Thoracic aorta (tissue), 2 donors: ENCODE measurements around the gene KRTAP2-1. TPM values are rescaled to one million over a fixed set of nuclear protein-coding genes. Genes with fewer than 3 reads are reported as not detected.

Experiments used
- ATAC-seq: fragments of 150-250 bp; one replicate; pipeline ENCODE4 v1.8.0; 2017; ENCODE audit warnings: low read depth; ENCODE audit not compliant: insufficient number of reproducible peaks, low FRiP score
- DNase-seq: peaks from one replicate; pipeline ENCODE4 v3.0.0-alpha.2; 2020; ENCODE audit warnings: low spot score
- H3K27ac ChIP-seq, 2 donors: fragments of 200-600 bp; sonication (generic); 1 replicate in 1 of 2; 2 replicates in 1 of 2; pipeline ENCODE4 v1.5.1; 2016; ENCODE audit warnings: mild to moderate bottlenecking in 2 of 2, moderate library complexity in 2 of 2
- H3K27me3 ChIP-seq: fragments of 200-600 bp; sonication (generic); replicated peaks from 2 replicates; pipeline ENCODE4 v1.6.0; 2016; ENCODE audit warnings: mild to moderate bottlenecking; ENCODE audit not compliant: insufficient read depth
- H3K36me3 ChIP-seq: fragments of 200-600 bp; sonication (generic); one replicate; pipeline ENCODE4 v1.5.1; 2016
- H3K4me1 ChIP-seq, 2 donors: fragments of 200-600 bp; sonication (generic); 1 replicate in 1 of 2; 2 replicates in 1 of 2; pipeline versions ENCODE4 v1.5.1 to v1.6.0; 2016; ENCODE audit warnings: low read depth in 2 of 2, mild to moderate bottlenecking in 1 of 2; ENCODE audit not compliant: control insufficient read depth in 1 of 2
- H3K4me3 ChIP-seq: fragments of 200-600 bp; sonication (generic); 2 replicates; pipeline ENCODE4 v1.5.1; 2016; ENCODE audit warnings: mild to moderate bottlenecking
- H3K9me3 ChIP-seq: fragments of 200-600 bp; sonication (generic); 2 replicates; pipeline ENCODE4 v1.5.1; 2016
- total RNA-seq, 2 donors: library from RNA; depleted of rRNA; stranded (reverse); fragments of >200 nt; gene quantifications; one replicate each; pipeline versions ENCODE4 v1.1.0 to v1.2.3, GENCODE V29; 2016
- TF ChIP-seq, protein P1 (sequence below): fragments of 200-600 bp; sonication (generic); IDR thresholded peaks from one replicate; pipeline ENCODE4 v1.5.1; 2019; ENCODE audit warnings: antibody characterized with exemption

The KRTAP2-1 gene
- total RNA-seq, 2 donors from 2014 or later: not detected

DNA sequence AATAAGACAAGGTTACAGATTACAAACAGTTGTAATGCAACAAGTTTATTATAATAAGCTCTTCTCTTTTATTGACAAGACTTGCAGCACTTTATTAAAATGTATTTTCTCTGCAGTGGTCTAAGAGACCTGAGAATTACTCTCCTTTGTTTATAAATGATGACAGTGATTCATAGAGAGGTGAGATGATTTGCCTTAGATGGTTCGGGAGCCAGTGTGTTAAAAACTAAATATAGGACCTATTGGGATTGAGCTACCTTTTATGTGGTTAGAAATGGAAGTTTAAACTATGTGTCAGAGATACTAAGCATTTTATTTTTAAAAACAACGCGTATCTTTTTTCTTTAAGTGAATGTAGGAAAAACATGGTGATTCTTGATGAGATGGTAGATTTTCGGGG is 50.3 kb downstream of the KRTAP2-1 start:
- ATAC-seq (no peak), DNase-seq (no peak)
- no peak overlapping the region for H3K27ac ChIP-seq
- H3K9me3 ChIP-seq: no peaks in the 10 kb centered on the region
- no peaks in the 10 kb centered on the region for H3K27me3 ChIP-seq
- no peaks in the 10 kb centered on the region for H3K36me3 ChIP-seq
- H3K4me1 ChIP-seq: no peaks in the 10 kb centered on the region
- H3K4me3 ChIP-seq: no peak overlapping the region
- TF ChIP-seq, protein P1, sequence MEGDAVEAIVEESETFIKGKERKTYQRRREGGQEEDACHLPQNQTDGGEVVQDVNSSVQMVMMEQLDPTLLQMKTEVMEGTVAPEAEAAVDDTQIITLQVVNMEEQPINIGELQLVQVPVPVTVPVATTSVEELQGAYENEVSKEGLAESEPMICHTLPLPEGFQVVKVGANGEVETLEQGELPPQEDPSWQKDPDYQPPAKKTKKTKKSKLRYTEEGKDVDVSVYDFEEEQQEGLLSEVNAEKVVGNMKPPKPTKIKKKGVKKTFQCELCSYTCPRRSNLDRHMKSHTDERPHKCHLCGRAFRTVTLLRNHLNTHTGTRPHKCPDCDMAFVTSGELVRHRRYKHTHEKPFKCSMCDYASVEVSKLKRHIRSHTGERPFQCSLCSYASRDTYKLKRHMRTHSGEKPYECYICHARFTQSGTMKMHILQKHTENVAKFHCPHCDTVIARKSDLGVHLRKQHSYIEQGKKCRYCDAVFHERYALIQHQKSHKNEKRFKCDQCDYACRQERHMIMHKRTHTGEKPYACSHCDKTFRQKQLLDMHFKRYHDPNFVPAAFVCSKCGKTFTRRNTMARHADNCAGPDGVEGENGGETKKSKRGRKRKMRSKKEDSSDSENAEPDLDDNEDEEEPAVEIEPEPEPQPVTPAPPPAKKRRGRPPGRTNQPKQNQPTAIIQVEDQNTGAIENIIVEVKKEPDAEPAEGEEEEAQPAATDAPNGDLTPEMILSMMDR: no peak

Other genes with a start within 250 kb of the KRTAP2-1 start
- gene KRT28, start 247.4 kb downstream of the KRTAP2-1 start, total RNA-seq: not detected
- 10 to 100 TPM in 1 of 2 donors, 1 to 10 TPM in 1; 2.3 to 13.5 TPM for gene KRT10, start 224.7 kb downstream of the KRTAP2-1 start, total RNA-seq
- not detected for gene KRT12, start 180.1 kb downstream of the KRTAP2-1 start, total RNA-seq
- 1 to 10 TPM in 1 of 2 donors, not detected in 1; 1.8 TPM for gene KRT20, start 162.1 kb downstream of the KRTAP2-1 start, total RNA-seq
- gene KRT23, start 109.7 kb downstream of the KRTAP2-1 start, total RNA-seq: under 1 TPM in 1 of 2 donors, not detected in 1; 0.54 TPM
- gene KRT39, start 80.4 kb downstream of the KRTAP2-1 start, total RNA-seq: not detected
- not detected for gene KRT40, start 63.0 kb downstream of the KRTAP2-1 start, total RNA-seq
- gene KRTAP3-3, start 53.2 kb downstream of the KRTAP2-1 start, total RNA-seq: not detected
- gene KRTAP3-2, start 47.4 kb downstream of the KRTAP2-1 start, total RNA-seq: not detected
- not detected for gene KRTAP3-1, start 38.2 kb downstream of the KRTAP2-1 start, total RNA-seq
- not detected for gene KRTAP1-5, start 20.1 kb downstream of the KRTAP2-1 start, total RNA-seq
- not detected for gene KRTAP1-4, start 17.1 kb downstream of the KRTAP2-1 start, total RNA-seq
- gene KRTAP1-3, start 12.4 kb downstream of the KRTAP2-1 start, total RNA-seq: not detected
- not detected for gene KRTAP1-1, start 5.9 kb downstream of the KRTAP2-1 start, total RNA-seq
- not detected for gene KRTAP2-2, start 7.9 kb upstream of the KRTAP2-1 start, total RNA-seq
- gene KRTAP2-3, start 12.8 kb upstream of the KRTAP2-1 start, total RNA-seq: not detected
- not detected for gene KRTAP2-4, start 18.6 kb upstream of the KRTAP2-1 start, total RNA-seq
- not detected for gene KRTAP4-7, start 36.8 kb upstream of the KRTAP2-1 start, total RNA-seq
- gene KRTAP4-8, start 50.8 kb upstream of the KRTAP2-1 start, total RNA-seq: not detected
- gene KRTAP4-16, start 54.9 kb upstream of the KRTAP2-1 start, total RNA-seq: not detected
- gene KRTAP4-9, start 58.1 kb upstream of the KRTAP2-1 start, total RNA-seq: not detected
- not detected for gene KRTAP4-11, start 71.1 kb upstream of the KRTAP2-1 start, total RNA-seq
- gene KRTAP4-12, start 76.9 kb upstream of the KRTAP2-1 start, total RNA-seq: not detected
- gene KRTAP4-6, start 93.2 kb upstream of the KRTAP2-1 start, total RNA-seq: not detected
- not detected for gene KRTAP4-5, start 102.5 kb upstream of the KRTAP2-1 start, total RNA-seq
- gene KRTAP4-4, start 113.4 kb upstream of the KRTAP2-1 start, total RNA-seq: not detected
- gene KRTAP4-3, start 120.9 kb upstream of the KRTAP2-1 start, total RNA-seq: not detected
- not detected for gene KRTAP4-2, start 130.9 kb upstream of the KRTAP2-1 start, total RNA-seq
- gene KRTAP4-1, start 137.6 kb upstream of the KRTAP2-1 start, total RNA-seq: not detected
- not detected for gene KRTAP9-1, start 142.6 kb upstream of the KRTAP2-1 start, total RNA-seq
- gene KRTAP9-2, start 179.3 kb upstream of the KRTAP2-1 start, total RNA-seq: not detected
- gene KRTAP9-3, start 185.1 kb upstream of the KRTAP2-1 start, total RNA-seq: not detected
- gene KRTAP9-8, start 190.7 kb upstream of the KRTAP2-1 start, total RNA-seq: not detected
- not detected for gene KRTAP9-4, start 202.4 kb upstream of the KRTAP2-1 start, total RNA-seq
- gene KRTAP9-9, start 208.1 kb upstream of the KRTAP2-1 start, total RNA-seq: not detected
- gene KRTAP9-6, start 218.1 kb upstream of the KRTAP2-1 start, total RNA-seq: not detected
- not detected for gene KRTAP9-7, start 228.4 kb upstream of the KRTAP2-1 start, total RNA-seq